Superior temporal gyrus (tissue), 1 donor: Measurements from ENCODE around the gene DNAJB4.
A peak's percentile ranks its signal among the peaks of the same experiment; 100 is the strongest.
"Not testable (repeated sequence)": the region's sequence is repeated elsewhere in the genome, so short reads cannot be mapped to it uniquely, and the experiment has no call there.

ENCODE experiments used
- DNase-seq: peaks from one replicate; pipeline ENCODE4 v3.0.0-alpha.2; 2016; ENCODE audit errors: extremely low spot score

DNAJB4 gene

DNA sequence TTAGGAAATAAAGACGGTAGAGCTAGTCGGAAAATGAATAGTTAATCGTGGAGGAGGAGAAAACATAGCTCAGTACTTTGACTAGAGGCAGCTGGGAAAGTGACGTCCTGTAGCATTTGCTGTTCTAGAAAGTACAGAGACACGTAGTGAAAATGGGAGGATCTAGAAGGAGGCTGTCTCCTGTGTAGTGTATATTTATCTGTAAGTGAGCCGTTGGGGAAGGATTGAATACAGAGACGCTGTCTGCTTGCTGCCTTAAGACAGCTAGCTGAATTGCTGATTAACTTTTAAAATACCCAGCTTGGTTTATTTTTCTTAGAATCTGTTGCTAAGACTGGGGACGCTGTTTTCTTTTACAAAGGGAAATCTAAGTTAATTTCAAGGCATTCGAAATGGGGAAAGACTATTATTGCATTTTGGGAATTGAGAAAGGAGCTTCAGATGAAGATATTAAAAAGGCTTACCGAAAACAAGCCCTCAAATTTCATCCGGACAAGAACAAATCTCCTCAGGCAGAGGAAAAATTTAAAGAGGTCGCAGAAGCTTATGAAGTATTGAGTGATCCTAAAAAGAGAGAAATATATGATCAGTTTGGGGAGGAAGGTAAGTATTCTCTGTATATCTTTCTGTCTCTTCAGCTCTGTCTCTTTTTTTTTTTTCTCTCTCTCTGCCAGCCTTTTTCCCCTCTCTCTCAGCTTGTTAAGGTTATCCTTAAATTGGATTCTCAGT is at the start of gene DNAJB4:
TSS of gene DNAJB4 (plus strand) at position 221 of the 729 bp plus-strand sequence. CDS start at position 393, 172 bp downstream.
- peak; percentile 96 for DNase-seq

DNA sequence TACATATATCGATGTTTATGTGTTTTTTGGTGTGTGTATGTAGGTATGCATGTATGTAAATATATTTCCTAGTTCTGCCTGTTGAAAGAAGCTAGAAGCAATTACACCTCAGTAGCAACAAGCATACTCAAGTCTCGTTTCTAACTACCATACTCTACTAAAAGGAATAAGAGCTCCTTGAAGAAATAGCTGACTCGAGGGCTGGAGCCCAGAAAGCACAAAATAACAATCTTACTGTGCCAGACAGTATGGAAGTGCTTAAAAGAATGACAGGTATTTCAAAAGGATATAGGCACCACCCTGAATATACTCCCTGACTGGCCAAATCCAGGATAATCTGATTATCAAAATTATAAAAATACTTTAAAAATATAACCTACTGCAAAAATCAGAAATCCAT is 49.0 kb upstream of the DNAJB4 start:
- DNase-seq, result no peak

DNA sequence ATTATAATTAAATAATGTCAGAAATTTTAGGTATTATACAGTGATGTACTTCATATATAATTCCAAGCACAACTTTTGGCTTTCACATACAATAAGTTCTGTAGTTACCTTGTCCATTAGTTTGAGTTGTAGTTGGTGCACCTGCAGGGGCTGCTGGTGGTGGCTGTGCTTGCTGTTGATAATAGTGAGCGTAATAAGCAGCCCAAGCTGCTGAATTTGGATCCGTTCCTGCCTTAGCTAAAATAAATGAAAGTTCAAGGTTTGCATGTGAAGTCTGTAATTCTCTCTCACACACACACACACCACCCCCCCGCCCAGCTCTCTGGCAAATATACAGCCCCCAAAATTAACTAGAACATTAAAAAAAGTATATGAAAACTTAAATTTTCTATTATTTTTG is 48.3 kb upstream of the DNAJB4 start:
- DNase-seq, result no peak

DNA sequence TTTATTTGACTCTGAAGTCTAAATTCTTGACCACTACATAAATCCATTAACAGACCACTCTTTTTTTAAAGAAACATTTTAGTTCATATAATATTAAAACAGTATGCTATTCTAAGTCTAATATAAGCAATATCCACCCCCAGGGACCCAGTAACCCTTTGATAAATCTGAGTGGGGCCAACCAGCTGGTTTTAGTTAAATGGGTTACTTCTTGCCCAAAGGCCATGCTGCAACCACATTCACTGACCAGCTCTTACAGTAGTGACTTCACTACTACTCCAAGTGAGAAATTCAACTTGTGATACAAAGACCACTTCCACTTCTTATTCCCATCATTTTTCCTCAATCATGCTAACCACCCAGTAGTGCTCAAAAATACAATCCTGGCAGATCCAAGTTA is 46.3 kb upstream of the DNAJB4 start:
- DNase-seq, result no peak

DNA sequence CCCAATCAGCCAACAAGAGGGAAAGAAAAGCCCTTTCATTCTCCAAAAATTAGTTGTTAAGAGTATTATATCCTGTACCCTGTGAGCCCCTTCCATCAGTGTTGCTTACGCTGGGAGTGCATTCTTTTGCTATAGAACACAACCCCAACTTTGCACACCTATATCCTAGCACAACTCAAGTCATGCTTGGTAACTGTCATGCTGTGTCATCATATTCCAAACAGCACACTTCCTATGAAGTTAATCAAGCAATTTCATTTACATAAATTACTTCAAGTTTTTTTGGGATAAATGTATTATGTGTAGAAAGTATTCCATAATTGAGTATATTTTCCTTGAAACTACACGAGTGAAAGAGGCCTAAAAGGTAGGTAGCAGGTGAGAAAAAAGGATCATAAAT is 45.9 kb upstream of the DNAJB4 start:
- DNase-seq, result no peak

DNA sequence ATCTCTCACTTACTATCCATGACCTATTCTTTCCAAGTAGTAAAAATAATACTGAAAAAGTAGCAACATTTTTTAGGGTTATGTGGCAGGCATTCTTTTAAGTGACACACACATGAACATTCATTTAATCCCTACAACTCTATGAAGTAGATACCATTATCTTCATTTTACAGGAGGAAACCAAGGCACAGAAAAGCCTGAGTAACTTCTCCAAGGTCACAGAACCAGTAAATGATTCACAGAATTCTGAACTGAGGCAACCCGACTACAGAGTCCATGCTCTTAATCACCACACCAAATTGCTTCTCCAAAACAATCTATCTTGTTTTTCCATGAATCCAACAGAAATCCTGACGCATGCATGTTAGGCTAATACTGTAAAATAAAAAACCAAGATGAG is 43.3 kb upstream of the DNAJB4 start:
- DNase-seq, result no peak

DNA sequence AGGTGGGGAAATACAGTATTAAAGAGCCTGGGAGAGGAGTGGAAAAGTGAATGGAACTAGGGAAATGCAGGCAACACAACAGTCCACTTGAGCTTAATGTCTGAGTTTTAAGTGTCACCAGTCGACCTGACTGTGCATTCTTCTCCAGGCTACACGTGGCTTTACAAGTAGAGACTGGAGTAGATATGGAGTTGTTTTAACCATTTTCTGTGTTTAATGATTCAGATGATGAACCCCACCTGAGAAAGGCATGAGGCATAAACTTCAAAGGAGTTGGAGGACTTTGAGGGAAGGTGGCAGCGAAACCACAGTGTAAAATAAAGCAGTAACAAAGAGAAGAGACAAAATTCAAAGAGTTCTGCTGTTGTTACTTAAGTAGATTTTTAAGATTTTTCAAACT is 38.4 kb upstream of the DNAJB4 start:
- no peak for DNase-seq

DNA sequence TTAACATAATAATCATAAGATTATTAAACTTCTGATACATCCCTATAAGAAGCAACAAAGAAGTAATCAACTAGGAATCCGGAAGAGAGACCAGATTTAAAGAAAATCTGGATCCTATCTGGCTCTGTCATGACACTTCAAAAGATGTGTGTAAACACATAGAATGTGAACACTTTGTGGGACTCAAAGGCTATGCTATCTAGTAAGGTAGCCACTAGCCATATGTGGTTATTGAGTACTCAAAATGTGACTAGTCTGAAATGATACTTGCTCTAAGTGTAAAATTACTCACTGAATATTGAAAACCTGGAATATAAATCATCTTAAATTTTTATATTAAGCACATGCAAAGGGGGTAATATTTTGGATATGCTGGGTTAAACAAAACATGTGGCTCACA is 34.5 kb upstream of the DNAJB4 start:
- no peak for DNase-seq

DNA sequence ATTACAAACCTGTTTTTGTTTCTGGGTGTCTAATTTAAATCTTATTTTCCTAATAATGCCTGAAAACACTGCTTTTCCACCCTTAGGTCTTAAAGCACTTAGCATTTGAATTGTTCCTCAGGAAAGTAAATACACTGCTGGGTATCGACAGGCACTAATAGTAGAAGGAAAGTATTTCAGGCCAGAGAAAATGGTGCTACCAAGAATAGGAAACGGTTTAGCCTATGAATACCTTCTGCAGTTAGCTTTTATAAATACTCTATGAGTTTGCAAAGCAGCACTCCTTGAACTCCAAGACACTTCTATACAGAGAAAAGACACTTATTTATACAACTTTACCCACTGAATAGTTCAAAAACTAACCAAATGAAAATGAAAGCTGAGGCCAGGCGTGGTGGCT is 32.7 kb upstream of the DNAJB4 start:
- no peak for DNase-seq

DNA sequence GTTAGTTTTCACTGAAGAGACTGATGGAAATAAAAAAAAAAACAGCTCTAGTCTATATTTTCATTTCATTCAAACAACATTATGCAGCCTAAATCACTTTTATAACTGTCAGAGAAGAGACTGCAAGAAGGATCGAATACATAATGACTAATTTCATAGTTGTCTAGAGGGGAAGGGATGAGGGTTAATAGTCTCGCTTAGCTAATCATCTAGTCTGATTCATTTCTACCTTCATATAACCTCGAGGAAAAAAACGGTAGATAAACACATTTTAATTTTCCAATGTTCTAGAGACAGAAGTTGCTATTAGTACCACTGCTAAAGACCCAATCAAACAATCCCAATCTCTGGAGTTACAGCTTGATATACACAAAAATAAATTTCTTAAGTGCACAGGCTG is 29.4 kb upstream of the DNAJB4 start:
- no peak for DNase-seq

DNA sequence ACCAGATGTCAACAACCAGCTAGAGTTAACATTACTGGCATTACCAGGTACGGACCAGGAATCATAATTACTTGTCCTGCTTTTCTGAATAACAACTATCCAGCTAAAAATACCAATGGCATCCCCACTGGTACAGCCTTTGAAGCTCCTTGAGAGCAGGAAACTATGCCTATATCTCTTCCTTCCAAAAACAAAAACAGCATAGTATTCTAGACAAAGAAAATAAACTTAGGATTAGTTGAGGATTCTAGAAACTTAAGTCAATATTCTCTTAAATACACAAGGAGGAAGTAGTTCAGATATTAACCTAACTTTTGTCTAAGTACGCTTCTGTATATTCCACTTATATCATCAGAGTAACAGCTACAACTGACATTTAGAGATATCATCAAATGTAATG is 28.8 kb upstream of the DNAJB4 start:
- no peak for DNase-seq

DNA sequence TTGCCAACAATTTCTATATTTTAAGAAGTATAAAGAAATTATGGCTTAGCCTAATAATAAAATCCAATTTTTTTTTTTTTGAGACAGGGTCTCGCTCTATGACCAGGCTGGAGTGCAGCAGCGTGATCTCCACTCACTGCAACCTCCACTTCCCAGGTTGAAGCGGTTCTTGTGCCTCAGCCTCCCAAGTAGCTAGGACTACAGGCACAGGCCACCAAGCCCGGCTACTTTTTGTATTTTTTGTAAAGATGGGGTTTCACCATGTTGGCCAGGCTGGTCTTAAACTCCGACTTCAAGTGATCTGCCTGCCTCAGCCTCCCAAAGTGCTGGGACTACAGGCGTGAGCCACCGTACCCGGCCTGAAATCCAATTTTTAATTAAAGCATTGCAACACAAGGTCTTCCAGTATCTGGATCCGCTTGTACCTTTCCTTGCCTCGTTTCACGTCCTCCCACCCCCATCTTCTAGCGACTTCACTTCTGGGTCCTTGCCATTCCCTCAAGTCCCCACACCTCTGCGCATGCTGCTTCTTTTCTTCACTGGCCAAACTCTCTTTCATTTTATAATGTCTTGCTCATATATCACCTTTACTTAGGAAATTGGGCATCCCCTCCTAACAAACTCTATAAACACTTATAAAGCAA is 28.2 kb upstream of the DNAJB4 start:
- no peak for DNase-seq

DNA sequence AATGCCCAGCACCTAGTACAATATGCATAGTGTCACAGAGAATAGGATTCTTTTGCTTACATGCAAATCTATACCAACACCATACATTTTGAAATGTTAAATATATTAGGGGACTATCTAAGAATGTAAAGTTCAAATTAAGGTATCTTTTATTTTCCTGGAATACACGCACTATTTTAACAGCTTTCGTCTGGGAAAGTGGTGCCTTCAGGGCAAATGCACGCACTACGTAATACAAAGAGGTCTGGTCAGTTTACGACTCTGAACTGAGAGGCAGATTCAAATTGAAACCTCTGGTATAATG is 26.8 kb upstream of the DNAJB4 start:
- DNase-seq, result no peak

DNA sequence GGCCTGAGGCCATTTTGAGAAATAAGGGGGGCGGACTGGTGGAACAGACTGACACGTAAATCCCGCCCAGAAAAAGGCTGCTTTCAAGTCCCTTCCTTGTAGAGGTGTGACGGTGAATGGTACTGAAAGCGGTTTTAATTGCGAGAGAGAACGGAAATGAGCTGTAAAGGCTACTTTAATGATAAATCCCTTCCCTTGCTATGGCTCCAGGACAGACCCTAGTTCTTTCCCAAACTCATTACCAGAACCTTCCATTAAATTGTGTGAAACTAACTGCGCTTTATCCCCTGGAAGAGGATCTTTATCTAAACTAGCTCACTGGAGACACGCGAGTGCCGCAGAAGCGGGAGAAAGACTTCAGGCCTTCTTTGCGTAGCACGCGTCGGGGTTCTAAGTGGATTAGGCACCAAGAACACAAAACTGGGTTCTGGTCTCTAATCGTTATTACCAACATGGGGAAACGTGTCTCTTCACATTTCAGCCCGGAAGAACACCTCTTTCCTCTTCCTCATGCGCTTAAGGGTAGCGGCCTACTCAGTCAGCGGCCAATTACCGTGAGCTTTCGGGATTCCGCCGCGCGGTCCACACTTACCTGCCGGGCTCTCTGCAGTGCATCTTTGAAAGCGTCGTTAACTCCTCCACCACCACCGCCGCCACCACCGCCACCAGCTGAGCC is 26.3 kb upstream of the DNAJB4 start:
- DNase-seq, result peak; percentile 84

DNA sequence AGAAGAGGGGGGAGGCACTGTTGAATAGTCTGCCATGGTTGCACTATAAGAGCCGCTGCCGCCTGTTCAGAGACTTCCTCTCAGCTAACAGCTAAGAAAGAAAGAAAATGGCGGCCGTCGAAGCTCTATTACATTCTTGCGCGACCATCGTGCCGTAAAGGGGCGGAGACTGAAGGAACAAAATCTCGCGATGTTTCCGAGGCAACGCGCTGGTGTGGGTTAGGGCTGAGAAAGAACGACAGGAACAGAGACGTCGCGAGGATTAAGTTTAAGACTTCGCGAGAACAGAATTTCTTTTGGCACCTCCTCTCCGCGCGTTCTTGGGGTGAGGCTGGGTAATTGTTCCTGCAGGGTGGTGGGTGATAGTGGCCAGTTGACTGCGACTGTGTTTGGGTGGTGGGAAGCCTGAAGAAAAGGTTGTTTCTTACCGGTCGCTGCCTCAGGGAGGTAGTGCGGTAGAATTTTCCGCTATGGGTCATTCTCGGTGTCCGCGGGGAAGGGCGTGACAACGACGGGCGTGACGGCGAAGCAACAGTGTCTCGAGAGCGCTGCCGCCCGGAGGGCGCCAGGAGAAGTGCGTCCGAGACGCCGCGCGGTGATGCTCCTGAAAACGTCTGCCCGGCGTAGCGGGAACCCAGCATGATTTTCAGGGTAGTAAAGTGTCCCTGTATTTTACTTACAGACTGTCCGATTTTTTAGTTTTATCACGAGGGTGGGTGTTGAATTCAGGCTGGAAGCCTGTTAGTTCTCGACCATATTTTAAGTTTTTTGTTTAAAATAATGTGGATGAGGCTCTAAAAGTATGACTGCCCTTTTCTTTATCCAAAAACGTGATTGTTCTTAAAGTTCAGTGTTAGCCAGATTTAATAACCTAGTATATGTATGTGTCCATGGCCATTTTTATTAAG is 25.5 kb upstream of the DNAJB4 start, which contains the start of gene FUBP1:
TSS of gene FUBP1 (minus strand) at position 104 of the 908 bp plus-strand sequence. CDS start at position 36, 68 bp downstream.
- peak; percentile 98 for DNase-seq

DNA sequence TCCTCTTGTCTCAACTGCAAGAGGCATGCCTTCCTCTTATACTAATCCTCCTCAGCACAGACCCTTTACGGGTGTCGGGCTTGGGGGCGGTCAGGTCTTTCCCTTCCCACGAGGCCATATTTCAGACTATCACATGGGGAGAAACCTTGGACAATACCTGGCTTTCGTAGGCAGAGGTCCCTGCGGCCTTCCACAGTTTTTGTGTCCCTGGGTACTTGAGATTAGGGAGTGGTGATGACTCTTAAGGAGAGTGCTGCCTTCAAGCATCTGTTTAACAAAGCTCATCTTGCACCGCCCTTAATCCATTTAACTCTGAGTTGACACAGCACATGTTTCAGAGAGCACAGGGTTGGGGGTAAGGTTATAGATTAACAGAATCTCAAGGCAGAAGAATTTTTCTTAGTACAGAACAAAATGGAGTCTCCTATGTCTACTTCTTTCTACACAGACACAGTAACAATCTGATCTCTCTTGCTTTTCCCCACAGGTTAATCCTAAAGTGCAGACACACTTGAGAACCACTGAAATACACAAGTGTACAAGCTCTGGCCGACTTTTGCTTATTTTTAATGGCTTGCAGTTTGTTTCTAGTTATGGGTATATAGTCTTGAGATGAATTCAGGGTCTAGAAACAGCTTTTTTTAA is 21.3 kb upstream of the DNAJB4 start:
- DNase-seq, result not testable (repeated sequence)

DNA sequence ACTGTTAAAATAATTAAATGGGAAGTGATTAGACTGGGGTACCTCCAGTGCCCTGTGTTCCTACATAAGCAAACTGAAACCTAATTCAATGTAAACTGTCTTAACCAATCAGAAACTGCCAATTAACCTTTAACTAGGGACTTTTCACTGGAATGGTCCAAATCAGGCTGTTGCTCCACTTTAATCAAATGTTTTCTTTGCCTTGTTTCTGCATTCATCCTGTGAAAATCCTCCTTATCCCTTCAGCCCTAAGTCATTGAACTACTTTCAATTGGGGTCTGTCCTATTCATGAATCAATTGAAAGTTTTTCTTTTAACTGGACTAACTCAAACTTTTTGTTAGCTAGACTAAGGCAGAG is 20.8 kb upstream of the DNAJB4 start:
- DNase-seq, result no peak

DNA sequence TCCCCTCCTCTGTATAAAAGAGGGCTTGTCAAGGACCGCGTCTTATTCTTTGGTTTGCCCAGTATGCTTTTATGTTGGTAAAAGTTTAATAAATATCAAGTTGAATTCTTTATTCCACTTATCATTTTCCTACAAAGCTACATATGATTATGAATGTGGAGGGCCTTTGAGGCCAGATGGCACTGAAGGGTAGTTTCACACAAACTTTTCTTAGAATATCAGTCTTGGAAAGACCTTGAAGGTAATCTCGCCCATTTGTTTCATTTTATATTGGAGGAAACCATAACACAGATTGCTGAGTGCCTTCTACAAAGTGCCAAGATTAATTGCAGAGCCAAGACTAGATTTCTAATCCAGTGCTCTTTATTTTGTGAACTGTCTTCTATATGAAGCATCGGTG is 20.1 kb upstream of the DNAJB4 start:
- DNase-seq, result no peak

DNA sequence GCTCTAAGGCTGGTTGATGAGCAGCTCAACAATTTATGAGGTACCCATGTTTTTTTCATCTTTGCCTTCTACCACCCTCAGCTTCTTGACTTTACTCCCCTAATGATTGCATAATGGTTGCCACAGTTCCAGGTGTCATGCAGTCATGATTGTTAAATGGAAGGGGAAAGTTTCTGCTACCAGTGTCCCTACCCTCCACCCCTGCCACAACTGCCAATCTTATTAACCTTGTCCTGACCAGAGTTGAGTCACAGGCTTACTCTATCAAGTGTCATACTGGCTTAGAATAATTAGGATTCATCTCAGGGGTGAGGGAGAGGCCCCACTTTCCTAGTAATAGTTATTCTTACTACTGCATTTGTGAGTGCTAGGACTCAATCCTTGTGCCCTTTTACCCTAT is 17.9 kb upstream of the DNAJB4 start:
- DNase-seq, result no peak

DNA sequence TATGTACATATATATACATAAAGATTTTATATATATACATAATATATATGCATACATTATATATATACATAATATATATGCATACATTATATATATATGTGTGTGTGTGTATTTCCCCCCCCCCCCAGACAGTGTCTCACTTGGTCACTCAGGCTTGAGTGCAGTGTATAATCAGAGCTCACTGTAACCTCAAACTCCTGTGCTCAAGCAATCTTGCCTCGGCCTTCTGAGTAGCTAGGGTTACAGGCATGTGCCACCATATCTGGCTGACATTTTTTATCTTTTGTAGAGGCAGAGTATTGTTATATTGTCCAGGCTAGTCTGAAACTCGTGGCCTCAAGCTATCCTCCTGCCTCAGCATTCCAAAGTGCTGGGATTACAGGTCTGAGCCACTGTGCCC is 16.8 kb upstream of the DNAJB4 start:
- DNase-seq, result no peak

DNA sequence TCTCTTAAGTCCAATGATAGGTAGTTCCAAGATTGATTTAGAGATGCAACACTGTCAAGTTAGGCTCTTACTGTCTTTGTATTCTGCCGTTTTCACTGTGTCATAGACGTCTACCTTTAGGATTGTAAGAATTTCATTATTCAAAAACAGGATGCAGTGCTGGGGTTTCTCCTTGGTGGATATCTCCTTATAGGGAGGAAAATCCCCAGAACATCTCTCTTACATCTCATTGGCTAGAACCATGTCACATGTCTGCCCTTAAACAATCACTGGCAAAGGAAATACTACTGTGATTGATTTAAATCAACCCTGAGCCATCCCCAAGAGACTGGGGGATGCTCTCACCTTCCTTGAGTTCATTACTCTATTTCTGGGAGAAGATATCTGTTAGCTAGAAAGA is 15.0 kb upstream of the DNAJB4 start:
- no peak for DNase-seq
